ENCODE results near the gene KIF19. TPM values are rescaled to one million over a fixed set of nuclear protein-coding genes. Genes with fewer than 3 reads are reported as not detected.

KIF19 gene
- polyA plus RNA-seq, 4 donors: 0.37 to 1.3 (median 1.1) TPM

Other genes starting within 250 kb of the KIF19 start
- 1,000 to 10,000 TPM; 1,120 to 1,451 (median 1,189) TPM for gene RPL38, start 122.5 kb upstream of the KIF19 start, polyA plus RNA-seq (ENCODE audit: insufficient read length in 4 of 4)
- 10 to 100 TPM; 16.9 to 19.0 (median 18.3) TPM for gene TTYH2, start 112.7 kb upstream of the KIF19 start, polyA plus RNA-seq (ENCODE audit: insufficient read length in 4 of 4)
- under 1 TPM; 0.12 to 0.27 (median 0.16) TPM for gene DNAI2, start 52.0 kb upstream of the KIF19 start, polyA plus RNA-seq (ENCODE audit: insufficient read length in 4 of 4)
- under 1 TPM in 3 of 4 donors, not detected in 1; 0.07 to 0.40 (median 0.19) TPM for gene BTBD17, start 35.6 kb downstream of the KIF19 start, polyA plus RNA-seq (ENCODE audit: insufficient read length in 4 of 4)
- under 1 TPM in 3 of 4 donors, not detected in 1; 0.11 to 0.40 (median 0.18) TPM for gene GPR142, start 41.3 kb downstream of the KIF19 start, polyA plus RNA-seq (ENCODE audit: insufficient read length in 4 of 4)
- 100 to 1,000 TPM; 112 to 160 (median 138) TPM for gene GPRC5C, start 105.9 kb downstream of the KIF19 start, polyA plus RNA-seq (ENCODE audit: insufficient read length in 4 of 4)
- gene CD300A, start 140.4 kb downstream of the KIF19 start, polyA plus RNA-seq (ENCODE audit: insufficient read length in 4 of 4): 1 to 10 TPM; 1.0 to 1.4 (median 1.2) TPM
- gene CD300LB, start 205.2 kb downstream of the KIF19 start, polyA plus RNA-seq (ENCODE audit: insufficient read length in 4 of 4): under 1 TPM; 0.08 to 0.26 (median 0.14) TPM
- under 1 TPM; 0.30 to 0.39 (median 0.31) TPM for gene CD300C, start 219.9 kb downstream of the KIF19 start, polyA plus RNA-seq (ENCODE audit: insufficient read length in 4 of 4)
- under 1 TPM in 1 of 4 donors, not detected in 3; 0.34 TPM for gene CD300H, start 241.3 kb downstream of the KIF19 start, polyA plus RNA-seq (ENCODE audit: insufficient read length in 4 of 4)

Measured in left renal cortex interstitium (tissue), 4 donors.